Heart right ventricle (tissue), 16 donors: ENCODE results near the gene ATP2B2. TPM values are rescaled to one million over a fixed set of nuclear protein-coding genes. Genes with fewer than 3 reads are reported as not detected.

Source experiments
- ATAC-seq, 8 donors: fragments of 200-7000 bp; cut with Tn5 transposase; one replicate each; pipeline ENCODE4 v1.9.1; 2020; ENCODE audit warnings: mild to moderate bottlenecking in 8 of 8, moderate library complexity in 8 of 8, moderate number of reproducible peaks in 1 of 8
- DNase-seq, 2 donors: peaks; one replicate each; pipeline ENCODE4 v3.0.0-alpha.2; 2020
- H3K27ac ChIP-seq, 10 donors: fragments of 200-600 bp; sonication (generic) in 2 of 10; one replicate each; pipeline versions ENCODE4 v1.5.0 to v1.8.0; 2020 to 2022; ENCODE audit warnings: mild to moderate bottlenecking in 3 of 10
- H3K27me3 ChIP-seq, 7 donors: fragments of 200-600 bp; one replicate each; pipeline ENCODE4 v1.8.0; 2021 to 2022; ENCODE audit warnings: mild to moderate bottlenecking in 2 of 7
- H3K36me3 ChIP-seq, 9 donors: fragments of 200-600 bp; sonication (generic) in 1 of 9; one replicate each; pipeline versions ENCODE4 v1.5.0 to v1.8.0; 2020 to 2022; ENCODE audit warnings: mild to moderate bottlenecking in 2 of 9
- H3K4me1 ChIP-seq, 9 donors: fragments of 200-600 bp; sonication (generic) in 1 of 9; one replicate each; pipeline versions ENCODE4 v1.5.0 to v1.8.0; 2020 to 2022; ENCODE audit warnings: mild to moderate bottlenecking in 4 of 9
- H3K4me3 ChIP-seq, 10 donors: fragments of 200-600 bp; sonication (generic) in 2 of 10; one replicate each; pipeline versions ENCODE4 v1.5.0 to v1.8.0; 2020 to 2022; ENCODE audit warnings: mild to moderate bottlenecking in 7 of 10, moderate library complexity in 2 of 10
- H3K9me3 ChIP-seq, 11 donors: fragments of 200-600 bp in 10 of 11; sonication (generic) in 2 of 11; one replicate each; pipeline versions ENCODE4 v1.5.0 to v1.8.0; 2013 to 2022; ENCODE audit warnings: mild to moderate bottlenecking in 2 of 11, control low read depth in 1 of 11, moderate library complexity in 1 of 11
- CTCF ChIP-seq, 9 donors: fragments of 200-600 bp; sonication (generic) in 2 of 9; IDR thresholded peaks; one replicate each; pipeline versions ENCODE4 v1.5.0 to v1.8.0; 2021 to 2022; ENCODE audit warnings: antibody characterized with exemption in 9 of 9, mild to moderate bottlenecking in 5 of 9, moderate library complexity in 1 of 9
- WGBS, 2 donors: extraction: QIAGEN DNeasy Blood & Tissue Kit; methylation state at CpG; one replicate each; pipeline ENCODE4 v1.1.7; 2013; ENCODE audit warnings: inconsistent platforms in 1 of 2; 5-methylcytosine and 5-hydroxymethylcytosine counted together
- intact Hi-C, 10 donors: fragments of 100-400 bp; cut with DNase I; formaldehyde crosslinking; loops; one replicate each; pipeline versions ENCODE4 v1.11.1 to v1.14.2; 2022
- polyA plus RNA-seq, 2 donors: library from polyadenylated mRNA; stranded (reverse); fragments of 200-250 nt; gene quantifications; one replicate each; pipeline ENCODE4 v1.2.3, GENCODE V29; 2013
- total RNA-seq, 10 donors: library from RNA; stranded (reverse); fragmentation: NEBNext Ultra II Directional in 3 of 10; extraction: Animal tissue kit (Norgen Biotek cat#: 25700) in 3 of 10; gene quantifications; one replicate each; pipeline versions ENCODE4 v1.2.1 to v1.2.4, GENCODE V29; 2021 to 2023
- donor health status: Arrhythmogenic right ventricular cardiomyopathy.
- donor health status: ischemic (EF 13 %, LVEDD 7.1; RV severe dilation, severe dysfunction).
- donor health status: healthy with polysubstance abuse.
- donor health status: DM: no; HTN: yes; CAD: no.
- donor health status: DM: no; HTN: no; CAD: no.
- donor health status: ischemic (EF 25% LVEDD 6.9; RV normal size, moderate dysfunction).
- donor health status: ischemic (EF 25% LVEDD 5.7; RV mildly dilated, moderate dysfunction).
- donor health status: healthy.
- donor health status: DM: yes; HTN: yes; CAD: no.
- donor health status: Ischemic cardiomyopathy.
- donor health status: ischemic (EF 35%, LVEDD 5.7; RV mildly dilated, moderate dysfunction).
- donor health status: nonischemic (EF 11% LVEDD 7.7; RV severe dilation, severe dysfunction).
- donor health status: DM: yes; HTN: yes; CAD: no.
- donor health status: PGD.
- donor health status: ischemic (EF 29% LVEDD 5.4; RV normal size, mild dysfunction).
- donor health status: nonischemic (EF 23%, LVEDD 6.1; RV moderate dilation, normal function).

The ATP2B2 gene
- total and polyA plus RNA-seq, 12 donors, result under 0.01 to 0.30 (median 0.11) TPM; not detected in 4

- intact Hi-C loops, result no loop called here
- no peaks in the 10 kb centered on the region for H3K9me3 ChIP-seq
- H3K36me3 ChIP-seq, result no peaks in the 10 kb centered on the region
- H3K4me3 ChIP-seq, result no peak overlapping the region
- TF ChIP-seq CTCF (IDR thresholded peaks at IDR 0.05), result no peak
- whole genome bisulfite sequencing, 2 donors, result 48 to 53% methylated on average over 7 of the region's 7 CpGs
- no peak for DNase-seq
- H3K4me1 ChIP-seq, result peaks cover 0 to 31% (median 7%) of the 10 kb centered on the region in 9 donors
- peak overlapping the region in 1 of 10 donors; percentile 44 for H3K27ac ChIP-seq
- ATAC-seq, result peak in 5 of 8 donors; percentile 18 to 45 (median 36)
- peaks cover 0 to 16% (median 0%) of the 10 kb centered on the region in 7 donors for H3K27me3 ChIP-seq
Measured at GRCh38 chr3:10517627-10518026, 12.2 kb upstream of the ATP2B2 start.

- H3K4me3 ChIP-seq, result no peak overlapping the region
- no peaks in the 10 kb centered on the region for H3K9me3 ChIP-seq
- TF ChIP-seq CTCF (IDR thresholded peaks at IDR 0.05), result no peak
- peaks cover 0 to 31% (median 7%) of the 10 kb centered on the region in 9 donors for H3K4me1 ChIP-seq
- peaks cover 0 to 11% (median 0%) of the 10 kb centered on the region in 7 donors for H3K27me3 ChIP-seq
- DNase-seq, result no peak
- no peaks in the 10 kb centered on the region for H3K36me3 ChIP-seq
- H3K27ac ChIP-seq, result peak overlapping the region in 3 of 10 donors; percentile 23 to 44 (median 37)
- peak in 5 of 8 donors; percentile 39 to 68 (median 60) for ATAC-seq
- intact Hi-C loops, result no loop called here
- 34 to 37% methylated on average over 14 of the region's 14 CpGs for WGBS, 2 donors
Measured at GRCh38 chr3:10516544-10517452, 11.4 kb upstream of the ATP2B2 start.

- ATAC-seq, result no peak
- no peak for TF ChIP-seq CTCF (IDR thresholded peaks at IDR 0.05)
- no peak for DNase-seq
- Histone ChIP-seq H3K4me1 (peaks cover 0 to 31% (median 7%) of the 10 kb centered on the region in 9 donors), H3K36me3 (no peaks in the 10 kb centered on the region), H3K9me3 (no peaks in the 10 kb centered on the region), H3K27me3 (peaks cover 0 to 11% (median 0%) of the 10 kb centered on the region in 7 donors), H3K4me3 (no peak overlapping the region), H3K27ac (peak overlapping the region in 1 of 10 donors; percentile 44)
- 56 to 67% methylated on average over 7 of the region's 7 CpGs for WGBS, 2 donors
- intact Hi-C loops, result no loop called here
Measured at GRCh38 chr3:10515884-10516495, 10.6 kb upstream of the ATP2B2 start.

- no peak for ATAC-seq
- H3K27ac ChIP-seq, result no peak overlapping the region
- intact Hi-C loops, result no loop called here
- no peaks in the 10 kb centered on the region for H3K9me3 ChIP-seq
- 65 to 68% methylated on average over 3 of the region's 3 CpGs for WGBS, 2 donors
- no peak for DNase-seq
- no peak overlapping the region for H3K4me3 ChIP-seq
- peaks cover 0 to 9% (median 0%) of the 10 kb centered on the region in 7 donors for H3K27me3 ChIP-seq
- H3K36me3 ChIP-seq, result no peaks in the 10 kb centered on the region
- H3K4me1 ChIP-seq, result peaks cover 0 to 31% (median 7%) of the 10 kb centered on the region in 9 donors
- no peak for TF ChIP-seq CTCF (IDR thresholded peaks at IDR 0.05)
Measured at GRCh38 chr3:10515396-10515795, 10.0 kb upstream of the ATP2B2 start.
